HCT116 (cell line): Measurements from ENCODE around the gene SYMPK. TPM values are rescaled to one million over a fixed set of nuclear protein-coding genes. Genes with fewer than 3 reads are reported as not detected.

Experiments
- ATAC-seq: fragments of 200-7000 bp; cut with Tn5 transposase; 2 replicates; pipeline ENCODE4 v1.9.1; 2020; ENCODE audit warnings: mild to moderate bottlenecking, moderate library complexity
- BruUV-seq: library from RNA; stranded (reverse); fragments of 400-500 nt; replicated peaks from 2 replicates; lab custom pipeline; 2021; lab: Mats Ljungman, UMichigan
- CTCF ChIA-PET: fragments of 300-600 bp; sonication (Branson Sonifier 250); formaldehyde crosslinking; loops from one replicate; lab custom pipeline; 2021; ENCODE audit warnings: antibody characterized with exemption; lab: Charles Lee
- POLR2A ChIA-PET: fragments of 300-600, 350-600 bp; sonication (Branson Sonifier 250); formaldehyde crosslinking; loops from one replicate; lab custom pipeline; 2021; ENCODE audit warnings: antibody characterized with exemption; lab: Charles Lee
- RAD21 ChIA-PET, 2 experiments: fragments of 300-600 bp; sonication (Branson Sonifier 250); formaldehyde crosslinking; loops; one replicate each; lab custom pipeline; 2023; ENCODE audit warnings: low total read pairs in 2 of 2; ENCODE audit not compliant: uncharacterized antibody in 2 of 2, unreplicated experiment in 2 of 2, low non-redundant PET in 1 of 2; lab: Charles Lee
- DNase-seq: peaks from one replicate; pipeline ENCODE4 v3.0.0-alpha.2; 2010; ENCODE audit warnings: low read depth, low spot score
- H2AFZ ChIP-seq: fragments of 200-600 bp; shearing (Covaris generic), sonication (generic); 2 replicates; pipeline ENCODE4 v1.6.1; 2017; ENCODE audit warnings: low read depth, mixed run types, mixed read lengths, antibody characterized with exemption, low read length; ENCODE audit not compliant: poor library complexity, severe bottlenecking
- H3K27ac ChIP-seq: 2 replicates; pipeline ENCODE4 v1.5.1; 2012; ENCODE audit warnings: low read depth, low read length
- H3K27me3 ChIP-seq: fragments of 200-600 bp; sonication (generic); 2 replicates; pipeline ENCODE4 v1.6.1; 2016; ENCODE audit warnings: mixed run types, low read length, mixed read lengths; ENCODE audit not compliant: insufficient read depth
- H3K36me3 ChIP-seq, 2 experiments: fragments of 200-500 bp in 1 of 2; fragments of 200-600 bp in 1 of 2; sonication (Bioruptor generic) in 1 of 2; sonication (generic) in 1 of 2; 2 replicates each; pipeline versions ENCODE4 v1.5.1 to v1.6.1; 2014 to 2016; ENCODE audit warnings: low read length in 2 of 2, inconsistent platforms in 1 of 2, mixed read lengths in 1 of 2, mixed run types in 1 of 2; ENCODE audit not compliant: insufficient read depth in 2 of 2, control insufficient read depth in 1 of 2
- H3K4me1 ChIP-seq, 2 experiments: fragments of 200-600 bp in 1 of 2; sonication (generic) in 1 of 2; 2 replicates each; pipeline versions ENCODE4 v1.5.1 to v1.6.1; 2012 to 2017; ENCODE audit warnings: low read length in 2 of 2, inconsistent platforms in 1 of 2, mild to moderate bottlenecking in 1 of 2, mixed read lengths in 1 of 2, mixed run types in 1 of 2, moderate library complexity in 1 of 2; ENCODE audit not compliant: insufficient read depth in 2 of 2, control insufficient read depth in 1 of 2
- H3K4me2 ChIP-seq: fragments of 200-600 bp; sonication (generic); 2 replicates; pipeline ENCODE4 v1.6.1; 2017; ENCODE audit warnings: mixed run types, low read length, mixed read lengths
- H3K4me3 ChIP-seq, 2 experiments: fragments of 200-600 bp in 1 of 2; sonication (generic) in 1 of 2; replicated peaks in 1 of 2; 2 replicates each; pipeline ENCODE4 v1.5.1; 2011 to 2016; ENCODE audit warnings: low read length in 2 of 2, control low read depth in 1 of 2, low read depth in 1 of 2, mild to moderate bottlenecking in 1 of 2, mixed read lengths in 1 of 2, mixed run types in 1 of 2
- H3K79me2 ChIP-seq: fragments of 200-600 bp; sonication (generic); 2 replicates; pipeline ENCODE4 v1.6.1; 2017; ENCODE audit warnings: mild to moderate bottlenecking, mixed run types, low read length, moderate library complexity, mixed read lengths; ENCODE audit not compliant: insufficient read depth
- H3K9ac ChIP-seq: fragments of 200-600 bp; sonication (generic); 2 replicates; pipeline ENCODE4 v1.6.1; 2016; ENCODE audit warnings: low read length, mixed read lengths
- H3K9me2 ChIP-seq: fragments of 200-600 bp; sonication (generic), shearing (Covaris generic); 2 replicates; pipeline ENCODE4 v1.6.1; 2017; ENCODE audit warnings: mixed run types, mild to moderate bottlenecking, moderate library complexity; ENCODE audit not compliant: insufficient read depth
- H3K9me3 ChIP-seq, 2 experiments: fragments of 200-500 bp in 1 of 2; fragments of 200-600 bp in 1 of 2; sonication (Bioruptor generic) in 1 of 2; sonication (generic) in 1 of 2; 2 replicates each; pipeline ENCODE4 v1.6.1; 2014 to 2017; ENCODE audit warnings: low read length in 2 of 2, mixed read lengths in 2 of 2, inconsistent platforms in 1 of 2, low read depth in 1 of 2, mild to moderate bottlenecking in 1 of 2, mixed run types in 1 of 2, moderate library complexity in 1 of 2; ENCODE audit not compliant: control insufficient read depth in 1 of 2, insufficient read depth in 1 of 2
- H4K20me1 ChIP-seq: fragments of 200-600 bp; sonication (generic), shearing (Covaris generic); 2 replicates; pipeline ENCODE4 v1.6.1; 2017; ENCODE audit warnings: mixed run types, mild to moderate bottlenecking, moderate library complexity; ENCODE audit not compliant: insufficient read depth
- ATF3 ChIP-seq: IDR thresholded peaks from 2 replicates; pipeline ENCODE4 v1.6.1; 2012
- CBX3 ChIP-seq: IDR thresholded peaks from 2 replicates; pipeline ENCODE4 v1.6.1; 2012; ENCODE audit warnings: low read depth
- EGR1 ChIP-seq: IDR thresholded peaks from 2 replicates; pipeline ENCODE4 v1.6.1; 2012; ENCODE audit warnings: low read depth
- ELF1 ChIP-seq: IDR thresholded peaks from 2 replicates; pipeline ENCODE4 v1.6.1; 2012; ENCODE audit warnings: low read depth, borderline replicate concordance
- JUND ChIP-seq: IDR thresholded peaks from 2 replicates; pipeline ENCODE4 v1.6.1; 2012
- MAX ChIP-seq: IDR thresholded peaks from 2 replicates; pipeline ENCODE4 v1.6.1; 2012
- POLR2A ChIP-seq: IDR thresholded peaks from 2 replicates; pipeline ENCODE4 v1.7.0; 2011; ENCODE audit warnings: borderline replicate concordance; ENCODE audit not compliant: insufficient read depth, insufficient read length; ENCODE audit errors: extremely low read depth
- RAD21 ChIP-seq: IDR thresholded peaks from 2 replicates; pipeline ENCODE4 v1.6.1; 2012; ENCODE audit warnings: low read depth, mild to moderate bottlenecking
- REST ChIP-seq: IDR thresholded peaks from 2 replicates; pipeline ENCODE4 v1.6.1; 2012; ENCODE audit warnings: low read depth
- SRF ChIP-seq: IDR thresholded peaks from 2 replicates; pipeline ENCODE4 v1.6.1; 2012; ENCODE audit warnings: low read depth
- ZBTB33 ChIP-seq: IDR thresholded peaks from 2 replicates; pipeline ENCODE4 v1.6.1; 2011; ENCODE audit warnings: mild to moderate bottlenecking, low read length, moderate library complexity; ENCODE audit not compliant: insufficient replicate concordance; ENCODE audit errors: extremely low read depth
- ZFX ChIP-seq: fragments of 450-650 bp; IDR thresholded peaks from 2 replicates; pipeline ENCODE4 v1.6.1; 2017
- intact Hi-C: fragments of 100-400 bp; cut with micrococcal nuclease; formaldehyde crosslinking; loops from 2 replicates; pipeline ENCODE4 v1.10.0; 2022
- total RNA-seq: library from RNA; stranded (reverse); gene quantifications from one replicate; pipeline ENCODE4 v1.2.1, GENCODE V29; 2021; ENCODE audit not compliant: unreplicated experiment

SYMPK gene
- total RNA-seq, 1 experiment from 2014 or later = 117 TPM

- TF ChIP-seq RAD21 (no peak), EGR1 (no peak), ELF1 (no peak)
- TF ChIP-seq, all 23 proteins: peak for 0
Measured at GRCh38 chr19:45794627-45795026, 68.3 kb downstream of the SYMPK start (continued).

- no peak overlapping the region for H3K4me2 ChIP-seq
- no peak for ATAC-seq
- H4K20me1 ChIP-seq = no peaks in the 10 kb centered on the region
- peaks cover 12 to 22% of the 10 kb centered on the region in 2 experiments; a peak in 3 of 4 replicates for H3K4me1 ChIP-seq
- no TSS peak for BruUV-seq
- H3K27me3 ChIP-seq = no peaks in the 10 kb centered on the region
- RAD21 ChIA-PET = no interaction called here
- TF ChIP-seq ZBTB33 (no peak), MAX (no peak), JUND (no peak), ZFX (no peak), CBX3 (no peak), SRF (no peak), REST (no peak), ELF1 (no peak), POLR2A (no peak), ATF3 (no peak), RAD21 (no peak)
- no peak for DNase-seq
- no peaks in the 10 kb centered on the region for H3K9me3 ChIP-seq
- no peak overlapping the region for H3K4me3 ChIP-seq
- H2AFZ ChIP-seq = no peak overlapping the region
- H3K79me2 ChIP-seq = peaks cover 19% of the 10 kb centered on the region
- H3K9ac ChIP-seq = no peak overlapping the region
- POLR2A ChIA-PET = no interaction called here
- intact Hi-C loops = no loop called here
- H3K9me2 ChIP-seq = no peaks in the 10 kb centered on the region
- CTCF ChIA-PET = no interaction called here
- H3K36me3 ChIP-seq = peaks cover 5 to 7% of the 10 kb centered on the region in 2 experiments; a peak in 2 of 4 replicates
- no peak overlapping the region for H3K27ac ChIP-seq
Measured at GRCh38 chr19:45793876-45794275, 69.1 kb downstream of the SYMPK start.
